ENCODE results near the gene FGF22.

- TF ChIP-seq CTCF (IDR thresholded peaks at IDR 0.05): no peak
- TF ChIP-seq POLR2A (IDR thresholded peaks at IDR 0.05): no peak
Measured at GRCh38 chr19:595326-596262, 44.1 kb upstream of the FGF22 start.

Data from esophagus squamous epithelium (tissue), 4 donors.